GM19397 (cell line): ENCODE measurements around the gene JAK1.
"Not testable (repeated sequence)": the region's sequence is repeated elsewhere in the genome, so short reads cannot be mapped to it uniquely, and the experiment has no call there.

Source experiments
- ATAC-seq: cut with Tn5 transposase; IDR thresholded peaks from one replicate; pipeline ENCODE4 v1.9.1; 2021; ENCODE audit warnings: mild to moderate bottlenecking, moderate library complexity; ENCODE audit not compliant: unreplicated experiment

Gene JAK1

DNA sequence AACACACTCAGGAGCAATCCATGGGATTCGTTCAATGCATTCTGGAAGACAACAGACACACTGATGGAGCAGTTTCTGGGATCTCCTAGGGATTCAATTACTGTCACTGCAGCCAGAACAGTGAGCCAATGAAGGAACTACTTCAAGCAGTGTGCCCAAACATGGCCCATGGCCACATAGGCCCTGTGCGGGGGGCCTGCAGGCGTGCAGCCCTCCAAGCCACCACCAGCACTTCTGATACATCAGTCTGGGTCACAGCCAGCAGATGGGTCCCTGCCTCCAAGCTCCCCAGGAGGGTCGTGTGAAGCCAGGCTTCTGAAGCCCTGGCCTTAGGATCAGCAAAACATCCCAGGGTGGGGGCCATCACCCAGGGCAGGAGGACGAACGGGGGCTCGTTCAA is 122.2 kb downstream of the JAK1 start:
- no peak for ATAC-seq

DNA sequence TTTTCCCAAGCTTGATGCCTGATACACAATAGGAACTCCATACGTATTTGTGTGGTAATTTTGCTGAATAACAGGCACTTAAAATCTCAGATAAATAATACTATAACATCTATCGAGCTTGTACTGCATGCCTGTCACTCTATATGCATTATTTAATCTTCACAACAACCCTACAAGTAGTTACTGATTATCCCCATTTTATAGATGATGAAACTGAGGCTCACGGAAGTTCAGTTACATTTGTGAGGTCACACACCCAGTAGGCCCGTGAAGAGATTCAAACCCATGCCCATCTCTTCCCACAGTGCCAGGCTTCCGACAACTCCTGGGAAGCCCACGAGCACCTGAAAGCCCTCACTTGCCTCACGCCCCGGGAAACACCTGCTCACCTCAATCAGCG is 122.7 kb downstream of the JAK1 start:
- ATAC-seq = no peak

DNA sequence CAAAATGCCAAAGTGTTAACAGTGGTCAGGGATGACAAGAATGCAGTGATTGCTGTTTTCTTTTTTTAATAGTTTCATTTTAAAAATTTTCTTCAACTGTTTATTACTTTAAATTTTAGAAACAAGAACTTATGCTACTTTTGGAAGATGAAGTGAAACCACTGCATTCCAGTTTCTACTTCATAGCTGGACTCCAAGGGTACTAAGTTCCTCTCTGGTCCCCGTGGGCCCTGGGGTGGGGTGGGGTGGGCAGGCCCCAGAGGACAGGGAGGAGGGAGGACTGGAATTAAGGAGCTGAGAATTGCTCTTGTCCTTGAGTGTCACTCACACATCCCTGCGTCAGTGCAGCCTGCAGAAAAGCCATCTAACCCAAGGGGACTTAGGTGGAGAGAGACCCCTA is 124.1 kb downstream of the JAK1 start:
- no peak for ATAC-seq

DNA sequence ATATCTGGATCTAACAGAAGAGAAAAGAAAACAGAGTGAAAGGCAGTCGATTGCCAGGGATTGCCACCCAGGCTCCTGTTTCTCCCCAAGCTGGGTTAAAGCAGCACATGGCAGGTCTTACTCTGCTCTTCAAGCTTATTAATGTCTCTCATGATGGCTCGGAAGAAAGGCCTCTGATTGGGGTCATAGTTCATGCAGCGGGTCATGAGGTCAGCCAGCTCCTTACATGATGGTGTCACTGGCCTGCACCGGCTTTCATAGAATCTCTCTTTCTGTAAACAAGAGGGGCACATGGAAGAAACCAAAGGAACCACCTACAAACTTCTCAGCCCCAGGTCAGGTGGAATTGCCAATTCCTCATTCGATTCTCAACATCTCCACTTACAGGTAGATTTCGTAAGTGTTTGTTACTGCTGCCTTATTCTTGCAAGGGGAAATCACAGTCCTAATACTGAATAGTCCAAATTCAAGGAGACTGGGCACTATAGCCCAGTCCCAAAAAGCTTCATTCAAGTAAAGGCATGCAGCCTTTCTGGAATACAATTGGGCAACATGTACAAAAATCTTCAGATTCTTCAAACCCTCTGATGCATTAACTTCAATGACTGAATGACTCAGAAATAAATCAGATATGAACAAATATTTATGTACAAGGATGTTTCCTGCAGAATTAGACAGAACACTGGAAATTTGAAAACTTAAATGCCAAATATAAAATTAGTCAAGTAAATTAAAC is 124.9 kb downstream of the JAK1 start:
- no peak for ATAC-seq

DNA sequence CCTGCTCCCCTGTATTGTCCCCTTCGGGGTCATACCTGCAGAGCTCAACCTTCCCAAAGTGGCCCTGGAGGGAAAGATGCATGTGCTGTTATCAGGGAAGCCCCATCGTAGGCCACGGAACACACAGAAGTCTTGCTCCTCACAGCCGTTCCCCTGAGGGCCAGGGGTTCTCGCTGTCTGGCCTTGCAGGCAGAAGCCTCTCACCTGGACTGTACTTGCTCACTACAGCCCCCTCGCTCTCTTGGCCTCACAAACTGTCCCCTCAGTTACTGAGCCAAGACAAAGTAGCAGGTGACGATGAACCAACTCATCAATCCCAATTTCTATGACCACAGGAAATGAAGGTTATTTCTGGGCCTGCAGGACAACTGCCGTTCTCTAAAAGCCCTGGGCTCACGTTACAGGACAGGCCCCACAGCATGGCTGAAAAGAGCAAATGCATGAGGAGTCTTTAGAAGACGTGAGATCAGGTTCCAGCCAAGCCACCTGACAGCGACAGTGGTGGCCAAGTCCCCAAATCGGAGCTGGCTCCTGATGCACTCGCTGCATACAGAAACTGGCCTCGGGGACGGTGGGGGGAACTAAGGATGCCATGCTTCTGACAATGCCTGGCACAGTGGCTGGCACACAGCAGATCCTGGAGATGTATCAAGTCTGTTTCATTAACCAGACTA is 126.5 kb downstream of the JAK1 start:
- ATAC-seq = no peak

DNA sequence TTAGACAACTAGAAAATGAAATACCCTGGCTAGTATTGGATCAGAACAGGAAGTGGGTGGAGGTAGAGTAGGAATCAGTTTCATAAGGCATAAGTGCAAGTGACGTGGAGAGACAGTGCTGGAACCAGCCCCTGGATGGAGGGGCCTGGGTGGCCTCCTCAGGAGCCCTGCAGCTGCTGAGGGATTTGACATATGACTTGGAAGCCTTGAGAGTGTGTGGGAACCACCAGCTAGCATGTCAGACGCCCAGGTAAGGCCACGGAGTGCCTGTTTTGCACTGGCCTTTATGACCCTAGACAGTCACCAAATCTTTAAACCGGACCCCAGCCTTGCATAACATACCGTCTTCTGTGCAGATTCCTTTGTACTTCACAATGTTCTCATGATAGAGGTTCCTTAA is 127.1 kb downstream of the JAK1 start:
- ATAC-seq = no peak

DNA sequence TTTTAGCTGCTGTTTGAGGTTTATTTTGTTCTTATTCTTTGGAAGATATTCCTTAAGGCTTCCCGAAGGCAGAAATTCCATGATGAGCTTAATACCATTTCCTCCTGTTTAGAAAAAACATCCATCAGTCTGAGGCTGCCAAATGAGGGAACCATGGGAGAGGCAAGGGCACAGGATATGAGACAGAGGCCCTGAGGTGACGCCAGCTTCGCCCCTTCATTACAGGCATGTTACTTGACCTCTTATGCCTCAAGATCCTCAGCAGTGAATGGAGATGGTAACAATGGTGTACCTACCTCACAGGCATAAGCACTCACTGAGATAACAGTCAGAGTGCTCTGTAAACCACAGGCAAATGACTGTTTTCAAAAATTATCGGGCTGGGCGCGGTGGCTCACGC is 127.9 kb downstream of the JAK1 start:
- no peak for ATAC-seq

DNA sequence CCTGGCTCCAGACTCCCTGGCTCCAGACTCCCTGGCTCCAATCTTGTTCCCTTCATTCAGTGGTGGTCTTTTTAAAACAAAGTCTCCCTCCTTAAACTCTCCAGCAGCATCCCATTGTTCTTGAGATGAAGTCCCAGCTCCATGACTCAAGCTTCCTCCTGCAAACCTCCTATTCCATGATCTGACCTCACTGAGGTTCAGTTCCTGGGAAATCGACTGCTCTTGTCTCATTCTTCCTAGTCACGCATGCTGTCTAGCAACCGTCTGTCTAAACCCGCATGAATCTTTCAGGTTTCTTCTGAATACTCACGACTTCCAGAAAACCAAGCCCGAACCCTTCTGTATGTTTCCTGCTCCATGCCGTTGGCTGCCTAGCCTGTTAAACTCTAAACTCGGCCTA is 129.5 kb downstream of the JAK1 start:
- ATAC-seq = no peak

DNA sequence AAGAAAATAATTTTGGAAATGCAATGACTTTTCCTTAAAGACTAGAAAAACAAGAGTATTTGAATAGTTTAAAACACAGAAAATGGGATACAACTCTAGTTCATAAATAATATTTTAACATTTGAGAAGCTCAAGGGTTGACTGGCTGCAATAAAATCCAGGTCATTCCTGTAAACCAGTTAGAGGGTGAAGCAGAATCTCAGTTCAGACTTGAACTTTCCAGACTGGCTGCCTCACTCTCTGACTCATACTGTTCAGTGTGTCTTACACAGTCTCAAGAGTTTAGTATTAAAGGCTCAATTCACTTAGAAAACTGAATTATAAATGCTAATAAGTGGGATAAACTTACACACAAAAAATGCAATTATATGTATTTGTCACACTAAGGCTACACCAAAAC is 131.6 kb downstream of the JAK1 start:
- ATAC-seq = no peak

DNA sequence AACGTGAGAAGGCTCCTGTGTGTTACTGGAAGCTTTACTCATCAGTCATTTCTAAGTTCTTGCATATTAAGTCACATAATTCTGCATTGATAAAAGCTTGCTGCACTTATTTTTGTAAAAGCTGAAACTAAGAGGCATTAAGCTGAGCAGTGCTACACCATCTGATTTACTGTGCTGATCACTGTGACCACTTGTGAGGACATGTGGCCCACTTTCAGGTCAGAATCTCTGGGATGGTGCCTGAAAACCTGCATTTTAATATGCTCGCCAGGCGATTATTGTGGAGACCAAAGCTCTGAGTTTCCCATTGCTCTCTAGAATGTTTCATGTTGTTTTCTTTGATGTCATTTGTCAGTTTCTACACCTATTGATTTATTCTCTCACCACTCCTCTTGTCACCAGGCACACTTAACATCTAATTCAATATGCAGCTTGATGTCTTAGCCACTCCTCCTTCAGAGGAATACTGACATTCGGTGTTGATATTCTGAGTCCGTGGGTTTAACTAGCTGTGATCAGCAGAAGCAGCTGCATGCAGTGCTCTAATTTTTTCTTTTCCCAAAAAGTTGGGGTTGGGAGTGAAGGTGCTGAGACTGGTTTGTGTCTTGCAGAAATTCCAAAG is 136.2 kb downstream of the JAK1 start:
- no peak for ATAC-seq

DNA sequence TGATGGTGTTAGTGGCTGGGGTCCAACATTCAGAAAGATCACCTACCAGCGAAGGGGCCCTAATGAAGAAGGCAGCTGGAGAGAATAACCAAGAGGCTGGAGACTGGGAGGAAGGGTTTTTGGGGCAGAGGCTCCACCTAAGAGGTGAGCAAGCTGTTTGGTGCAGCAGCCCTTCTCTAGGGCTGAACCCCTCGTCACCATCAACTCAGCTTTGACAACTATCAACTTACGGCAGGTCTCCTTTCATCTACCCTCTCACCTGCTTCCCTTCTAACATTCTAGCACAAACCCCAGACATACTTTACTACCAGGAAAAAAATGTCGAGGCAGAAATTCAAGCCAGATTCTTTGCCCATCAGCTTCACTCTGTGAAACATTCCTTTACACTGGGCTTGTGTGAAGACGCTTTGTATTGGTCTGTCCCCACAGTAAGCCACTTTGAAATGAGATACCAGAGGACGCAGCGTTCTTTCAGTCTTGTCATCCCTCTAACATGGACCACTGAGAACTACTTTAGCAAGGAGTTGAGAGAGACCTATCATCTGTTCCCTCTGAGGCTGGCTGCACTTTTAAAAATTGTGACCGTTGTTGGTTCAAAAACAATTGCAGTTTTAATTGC is 136.8 kb downstream of the JAK1 start:
- ATAC-seq = no peak

DNA sequence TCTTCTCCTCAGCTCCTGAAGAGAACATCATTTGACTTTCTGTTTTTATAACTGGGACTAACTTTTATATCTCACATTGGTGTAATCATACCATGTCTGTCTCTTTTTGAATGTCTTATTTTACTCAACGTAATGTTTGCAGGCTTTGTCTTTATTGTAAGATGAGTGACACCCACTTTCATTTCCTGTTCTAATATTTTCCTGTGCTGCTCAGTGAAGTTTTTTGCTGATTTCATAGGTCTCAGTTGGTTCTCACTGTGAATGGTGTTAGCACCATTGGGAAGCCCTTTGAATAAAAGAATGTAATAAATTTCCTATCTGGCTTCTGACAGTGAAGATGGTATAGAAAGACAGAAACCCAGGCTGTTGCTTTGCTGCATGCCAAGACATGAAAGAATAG is 137.5 kb downstream of the JAK1 start:
- ATAC-seq = no peak

DNA sequence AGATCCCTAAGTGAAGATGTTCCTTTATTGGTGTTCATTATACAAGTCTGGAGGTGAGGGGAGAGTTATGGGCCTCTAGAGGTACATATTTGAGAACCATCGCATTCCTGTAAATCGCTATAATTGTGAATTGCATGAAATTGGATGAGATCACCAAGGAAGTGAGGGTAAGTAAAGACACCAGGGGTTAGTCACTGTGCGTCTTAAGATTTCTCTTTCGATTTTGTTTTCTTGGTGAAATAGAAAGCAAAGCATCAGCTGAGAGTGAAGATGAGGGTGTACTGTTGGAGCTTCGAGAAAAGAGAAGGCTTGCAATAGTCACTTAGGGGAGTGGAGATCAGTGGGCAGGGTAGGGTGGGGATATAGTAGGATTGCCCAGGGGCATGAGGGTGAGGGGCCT is 139.4 kb downstream of the JAK1 start:
- no peak for ATAC-seq

DNA sequence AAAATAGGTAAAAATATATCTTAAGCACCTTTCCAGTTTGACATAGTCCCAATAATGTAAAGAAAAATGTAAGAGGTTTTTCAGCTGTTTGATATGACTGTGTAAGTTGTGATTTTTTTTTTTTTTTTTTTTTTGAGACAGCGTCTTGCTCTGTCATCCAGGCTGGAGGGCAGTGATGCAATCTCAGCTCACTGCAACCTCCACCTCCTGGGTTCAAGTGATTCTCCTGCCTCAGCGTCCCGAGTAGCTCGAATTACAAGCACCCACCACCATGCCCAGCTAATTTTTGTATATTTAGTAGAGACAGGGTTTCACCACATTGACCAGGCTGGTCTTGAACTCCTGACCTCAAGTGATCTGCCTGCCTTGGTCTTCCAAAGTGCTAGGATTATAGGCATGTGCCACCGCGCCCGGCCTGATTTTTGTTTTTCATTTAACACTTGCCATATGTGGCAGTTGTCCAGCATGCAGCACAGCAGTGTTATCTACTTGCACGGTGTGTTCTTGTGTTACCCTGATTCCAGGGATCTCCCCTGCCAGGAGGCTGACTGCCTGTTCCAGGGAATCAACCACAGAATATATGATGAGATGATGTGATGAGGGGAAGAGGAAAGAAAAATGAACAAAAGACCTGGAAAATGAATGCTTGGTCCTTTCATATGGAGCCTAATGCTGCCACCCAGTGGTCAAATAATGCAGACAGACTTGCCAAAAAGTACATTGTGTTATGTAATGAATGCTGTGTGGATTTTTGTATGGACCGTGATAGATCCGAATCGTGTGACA is 142.5 kb downstream of the JAK1 start:
- no peak for ATAC-seq

DNA sequence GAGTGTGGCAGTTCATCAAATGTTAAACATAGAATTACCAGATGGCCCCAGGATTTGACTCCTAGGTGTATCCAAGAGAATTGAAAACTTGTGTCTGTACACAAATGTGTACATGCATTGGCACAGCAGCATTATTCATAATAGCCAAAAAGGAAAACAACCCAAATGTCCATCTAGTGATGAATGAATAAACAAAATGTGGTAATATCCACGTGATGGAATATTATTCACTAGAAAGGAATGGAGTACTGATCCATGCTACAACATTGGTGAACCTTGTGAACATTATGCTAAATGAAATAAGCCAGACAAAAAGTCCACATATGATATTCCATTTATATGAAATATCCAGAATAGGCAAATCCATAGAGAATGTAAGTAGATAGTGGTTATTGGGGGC is 143.7 kb downstream of the JAK1 start:
- ATAC-seq = no peak

DNA sequence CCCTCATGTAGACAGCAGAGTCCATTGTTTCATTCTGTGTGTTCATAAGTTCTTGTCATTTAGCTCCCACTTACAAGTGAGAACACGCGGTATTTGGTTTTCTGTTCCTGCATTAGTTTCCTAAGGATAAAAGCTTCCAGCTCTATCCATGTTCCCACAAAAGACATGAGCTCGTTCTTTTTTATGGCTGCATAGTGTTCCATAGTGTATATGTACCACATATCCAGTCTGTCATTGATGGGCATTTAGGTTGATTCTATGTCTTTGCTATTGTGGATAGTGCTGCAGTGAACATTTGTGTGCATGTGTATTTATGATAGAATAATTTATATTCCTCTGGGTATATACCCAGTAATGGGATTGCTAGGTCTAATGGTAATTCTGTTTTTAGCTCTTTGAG is 145.8 kb downstream of the JAK1 start:
- ATAC-seq = not testable (repeated sequence)

DNA sequence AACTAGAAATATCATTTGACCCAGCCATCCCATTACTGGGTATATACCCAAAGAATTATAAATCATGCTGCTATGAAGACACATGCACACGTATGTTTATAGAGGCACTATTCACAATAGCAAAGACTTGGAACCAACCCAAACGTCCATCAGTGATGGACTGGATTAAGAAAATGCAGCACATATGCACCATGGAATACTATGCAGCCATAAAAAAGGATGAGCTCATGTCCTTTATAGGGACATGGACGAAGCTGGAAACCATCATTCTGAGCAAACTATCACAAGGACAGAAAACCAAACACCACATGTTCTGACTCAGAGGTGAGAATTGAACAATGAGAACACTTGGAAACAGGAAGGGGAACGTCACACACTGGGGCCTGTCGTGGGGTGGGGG is 149.0 kb downstream of the JAK1 start:
- not testable (repeated sequence) for ATAC-seq

DNA sequence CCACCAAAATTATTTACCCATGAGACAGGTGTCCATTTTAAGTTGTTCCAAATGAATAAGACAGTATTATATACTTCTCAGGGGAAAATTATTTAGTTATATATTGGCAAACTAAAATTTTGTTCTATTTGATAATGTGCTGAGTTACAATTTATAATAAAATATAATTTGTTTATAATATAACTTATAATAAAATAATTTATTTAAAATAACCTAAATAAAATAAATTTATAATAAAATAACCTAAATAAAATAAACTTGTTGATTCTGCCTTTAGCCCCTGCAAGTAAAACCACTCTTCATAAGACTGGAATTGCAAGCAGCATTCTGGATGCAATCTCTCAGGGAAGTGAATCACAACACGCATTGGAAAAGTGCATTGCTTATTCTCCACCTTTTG is 151.9 kb downstream of the JAK1 start:
- no peak for ATAC-seq

DNA sequence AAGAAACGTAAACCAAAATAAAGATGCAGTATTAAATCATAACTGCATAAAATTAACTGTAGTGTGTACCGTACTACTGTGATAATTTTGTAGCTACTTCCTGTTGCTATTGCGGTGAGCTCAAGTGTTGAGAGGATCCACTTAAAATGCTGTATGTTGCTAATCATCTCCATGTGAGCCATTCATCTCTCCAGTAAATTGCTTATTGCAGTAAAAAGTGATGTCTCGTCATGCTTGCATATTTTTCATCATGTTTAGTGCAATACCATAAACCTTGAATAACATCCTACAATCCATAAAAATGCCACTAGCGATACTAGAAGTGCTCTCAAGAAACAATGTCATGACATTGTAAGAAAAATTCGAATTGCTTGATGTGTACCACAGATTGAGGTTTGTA is 155.2 kb downstream of the JAK1 start:
- ATAC-seq = no peak

DNA sequence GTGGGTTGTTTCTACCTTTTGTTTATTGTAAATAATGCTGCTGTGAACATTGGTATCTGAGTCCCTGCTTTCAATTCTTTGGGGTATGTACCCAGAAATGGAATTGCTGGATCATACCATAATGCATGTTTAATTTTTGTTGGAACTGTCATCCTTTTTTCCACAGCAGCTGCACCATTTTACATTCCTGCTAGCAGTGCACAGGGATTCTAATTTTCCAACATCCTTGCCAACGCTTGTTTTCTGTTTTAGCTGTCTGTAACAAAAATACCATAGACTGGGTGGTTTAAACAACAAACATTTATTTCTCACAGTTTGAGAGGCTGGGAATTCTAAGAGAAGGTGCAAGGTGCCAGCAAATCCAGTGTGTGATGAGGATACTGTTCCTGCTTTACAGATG is 156.3 kb downstream of the JAK1 start:
- no peak for ATAC-seq

DNA sequence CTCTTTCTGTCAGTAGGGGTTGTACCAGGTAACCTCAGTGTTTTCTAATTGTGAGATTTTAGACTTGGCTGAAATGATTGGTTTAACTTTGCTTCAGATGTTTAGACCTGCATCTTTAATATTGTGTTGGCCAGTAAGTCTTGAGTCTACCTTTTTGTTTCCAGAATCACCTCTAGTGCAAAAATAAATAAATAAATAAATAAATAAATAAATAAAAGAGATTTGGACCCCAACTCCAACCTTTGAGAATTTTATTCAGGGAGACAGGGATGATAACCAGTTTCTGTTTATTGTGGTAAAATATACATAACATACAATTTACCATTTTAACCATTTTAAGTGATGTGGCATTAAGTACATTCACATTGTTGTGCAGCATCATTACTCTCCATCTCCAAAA is 157.0 kb downstream of the JAK1 start:
- ATAC-seq = no peak
